Motor neuron (in vitro differentiated cells): Measurements from ENCODE around the gene PAX4. TPM values are rescaled to one million over a fixed set of nuclear protein-coding genes. Genes with fewer than 3 reads are reported as not detected.

Experiments used
- ATAC-seq, 8 experiments: fragments of 200-7000 bp; cut with Tn5 transposase; replicated peaks in 6 of 8; 2 replicates each; pipeline ENCODE4 v1.8.0; 2021; ENCODE audit warnings: mild to moderate bottlenecking in 8 of 8, moderate library complexity in 8 of 8
- H3K27ac ChIP-seq, 2 donors: fragments of 250-450 bp; sonication (Bioruptor Pico); 2 replicates each; pipeline ENCODE4 v1.9.0; 2021; ENCODE audit warnings: antibody characterized with exemption in 2 of 2, mild to moderate bottlenecking in 2 of 2, moderate library complexity in 1 of 2
- H3K4me1 ChIP-seq, 2 donors: fragments of 250-450 bp; sonication (Bioruptor Pico); replicated peaks in 1 of 2; 2 replicates each; pipeline ENCODE4 v1.6.1; 2021; ENCODE audit warnings: antibody characterized with exemption in 2 of 2, mild to moderate bottlenecking in 2 of 2, moderate library complexity in 1 of 2
- H3K4me3 ChIP-seq, 5 donors: fragments of 250-450 bp; sonication (Bioruptor Pico); 2 replicates each; pipeline ENCODE4 v1.9.0; 2021; ENCODE audit warnings: antibody characterized with exemption in 5 of 5, mild to moderate bottlenecking in 5 of 5, moderate library complexity in 4 of 5
- WGBS, 10 experiments: fragments of 450-650 bp; shearing (Covaris generic); methylation state at CpG; one replicate each; pipeline ENCODE4 v1.0.0; 2022; 5-methylcytosine and 5-hydroxymethylcytosine counted together
- in situ Hi-C, 9 experiments: fragments of 400-800 bp; cut with MboI; loops; one replicate each; pipeline ENCODE4 v1.15.0; 2021; ENCODE audit warnings: low sequenced_read_pairs in 9 of 9, low pct_unique_long_range_greater_than_20kb in 2 of 9; ENCODE audit not compliant: unreplicated experiment in 9 of 9
- total RNA-seq, 8 experiments: library from RNA; unstranded; fragments of 300-600 nt; gene quantifications; 2 replicates each; pipeline versions ENCODE4 v1.2.3 to v1.2.4, GENCODE V29; 2022

PAX4 gene
- total RNA-seq, 8 experiments from 2014 or later, result 0.21 to 0.33 TPM; not detected in 6

- no peak overlapping the region for H3K27ac ChIP-seq
- in situ Hi-C loops, result no loop called here
- WGBS, 10 experiments, result 60 to 100% (median 94%) methylated on average over 1 to 3 of the region's 3 CpGs; no CpG with 5 or more reads in 4 of the 10 experiments
- no peak overlapping the region for H3K4me3 ChIP-seq
- peaks cover 8 to 11% of the 10 kb centered on the region in 2 donors for H3K4me1 ChIP-seq
- ATAC-seq, result no peak
Measured at GRCh38 chr7:127589896-127590295, 28.0 kb downstream of the PAX4 start.

- WGBS, 10 experiments, result 2 to 40% (median 9%) methylated on average over 1 to 12 of the region's 43 CpGs; no CpG with 5 or more reads in 5 of the 10 experiments
- Histone ChIP-seq H3K27ac (peak overlapping the region; percentile 70 to 76), H3K4me3 (peak overlapping the region; percentile 75 to 91 (median 83)), H3K4me1 (peaks cover 8 to 19% of the 10 kb centered on the region in 2 donors)
- peak; percentile 19 to 56 (median 46) for ATAC-seq
- in situ Hi-C loops, result no loop called here
Measured at GRCh38 chr7:127588697-127589482, 29.1 kb downstream of the PAX4 start.

DNA sequence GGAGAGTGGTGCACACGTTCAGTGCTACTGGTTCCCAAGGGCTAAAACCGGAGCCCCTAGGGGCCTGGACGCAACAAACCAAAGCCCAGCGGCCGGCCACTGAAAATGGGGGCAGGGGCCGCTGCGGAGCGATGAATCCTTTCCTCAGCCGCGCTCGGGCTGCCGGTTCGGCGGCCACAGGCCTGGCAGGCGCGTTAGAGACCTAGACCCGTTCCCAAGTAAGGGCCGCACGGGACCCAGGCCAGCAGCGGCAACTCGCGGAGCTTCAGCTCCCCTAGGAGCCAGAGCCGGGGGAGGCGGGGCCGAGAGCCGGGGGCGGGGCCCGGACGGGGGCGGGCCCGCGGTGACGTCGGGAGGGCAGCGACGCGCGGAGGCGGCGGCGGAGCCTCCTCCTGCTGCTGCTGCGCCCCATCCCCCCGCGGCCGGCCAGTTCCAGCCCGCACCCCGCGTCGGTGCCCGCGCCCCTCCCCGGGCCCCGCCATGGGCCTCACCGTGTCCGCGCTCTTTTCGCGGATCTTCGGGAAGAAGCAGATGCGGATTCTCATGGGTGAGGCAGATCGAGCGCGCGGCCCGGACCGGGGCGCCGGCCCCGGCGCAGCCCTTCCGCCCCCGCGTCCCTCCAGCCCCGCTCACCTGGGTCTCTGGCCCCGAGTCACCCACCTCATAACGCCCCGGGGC lies 29.8 kb downstream of the PAX4 start, which contains the start of gene ARF5:
Gene ARF5, plus strand, starts transcription at position 393 of the 678 bp plus-strand sequence. Its CDS starts 88 bp downstream, at position 481.
- in situ Hi-C loops, result no loop called here
- 0% methylated on average over 1 of the region's 77 CpGs; no CpG with 5 or more reads in 8 of the 10 experiments for WGBS, 10 experiments
- peak within 1 kb of the TSS; percentile 70 to 76 for H3K27ac ChIP-seq
- ATAC-seq, result peak; percentile 70 to 82 (median 78)
- H3K4me3 ChIP-seq, result peak within 1 kb of the TSS; percentile 75 to 91 (median 83)
- peaks cover 14 to 25% of the 10 kb centered on the region in 2 donors for H3K4me1 ChIP-seq

- Histone ChIP-seq H3K4me3 (peak overlapping the region; percentile 75 to 91 (median 83)), H3K27ac (peak overlapping the region; percentile 51 to 54), H3K4me1 (peaks cover 18 to 25% of the 10 kb centered on the region in 2 donors)
- WGBS, 10 experiments, result 10 to 93% (median 55%) methylated on average over 2 to 7 of the region's 20 CpGs; no CpG with 5 or more reads in 6 of the 10 experiments
- in situ Hi-C loops, result no loop called here
- ATAC-seq, result no peak
Measured at GRCh38 chr7:127587663-127588018, 30.3 kb downstream of the PAX4 start.

DNA sequence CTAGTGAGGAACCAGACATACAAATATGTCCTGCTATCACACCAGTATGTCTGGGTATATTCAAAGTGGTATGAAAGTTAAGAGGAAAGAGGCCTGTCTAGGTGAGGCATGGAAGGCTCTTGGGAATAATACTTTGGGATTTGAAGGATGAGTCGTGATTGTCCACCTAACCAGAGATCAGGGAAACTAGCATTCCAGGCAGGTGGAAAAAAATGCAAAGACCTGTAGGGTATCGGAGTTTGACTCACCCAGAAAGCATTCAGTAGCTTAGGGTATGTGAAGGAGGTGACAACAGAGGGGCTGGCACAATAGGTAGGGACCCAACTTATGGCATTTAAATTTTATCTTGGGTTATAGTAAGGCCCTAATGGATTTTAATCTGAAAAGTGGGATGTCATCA lies 31.6 kb downstream of the PAX4 start:
- H3K4me3 ChIP-seq, result no peak overlapping the region
- WGBS, 10 experiments, result 71 to 100% (median 100%) methylated on average over 1 to 2 of the region's 2 CpGs; no CpG with 5 or more reads in 2 of the 10 experiments
- in situ Hi-C loops, result no loop called here
- H3K27ac ChIP-seq, result no peak overlapping the region
- ATAC-seq, result no peak
- peaks cover 31 to 32% of the 10 kb centered on the region in 2 donors for H3K4me1 ChIP-seq

- Histone ChIP-seq H3K4me1 (peaks cover 41 to 42% of the 10 kb centered on the region in 2 donors), H3K27ac (peak within 1 kb of the TSS; percentile 82 to 95), H3K4me3 (peak within 1 kb of the TSS; percentile 69 to 97 (median 92))
- in situ Hi-C loops, result no loop called here
- 0 to 37% (median 15%) methylated on average over 1 to 20 of the region's 78 CpGs; no CpG with 5 or more reads in 4 of the 10 experiments for WGBS, 10 experiments
- ATAC-seq, result peak; percentile 60 to 77 (median 72)
Measured at GRCh38 chr7:127585044-127585953, 32.6 kb downstream of the PAX4 start, which contains the start of gene GCC1. GCC1 (minus strand) TSS chr7:127585596; CDS start chr7:127585182, 414 bp downstream.

DNA sequence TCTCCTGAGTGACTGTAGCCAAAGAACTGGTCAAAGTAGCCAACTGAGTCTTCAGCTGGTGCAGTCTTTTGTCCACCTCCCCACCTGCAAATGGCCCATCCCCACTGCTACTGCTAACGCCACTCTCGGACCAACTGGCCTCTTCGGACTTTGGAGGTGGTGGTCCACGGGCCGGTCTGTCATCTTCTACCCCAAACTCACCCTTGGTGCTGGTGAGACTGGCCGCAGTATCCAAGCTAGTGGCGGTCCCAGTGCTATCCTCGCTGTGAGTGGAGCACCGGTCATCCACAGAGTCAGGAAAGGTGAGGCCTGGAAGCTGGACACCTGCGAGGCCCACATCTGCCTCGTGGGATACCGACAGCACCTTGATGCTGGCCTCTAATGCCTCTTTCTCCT lies 33.3 kb downstream of the PAX4 start:
- in situ Hi-C loops, result no loop called here
- 0 to 80% (median 40%) methylated on average over 1 to 9 of the region's 12 CpGs; no CpG with 5 or more reads in 4 of the 10 experiments for WGBS, 10 experiments
- ATAC-seq, result no peak
- Histone ChIP-seq H3K4me3 (peak overlapping the region; percentile 69 to 97 (median 92)), H3K4me1 (peaks cover 42% of the 10 kb centered on the region in 2 donors), H3K27ac (peak overlapping the region; percentile 82 to 95)

DNA sequence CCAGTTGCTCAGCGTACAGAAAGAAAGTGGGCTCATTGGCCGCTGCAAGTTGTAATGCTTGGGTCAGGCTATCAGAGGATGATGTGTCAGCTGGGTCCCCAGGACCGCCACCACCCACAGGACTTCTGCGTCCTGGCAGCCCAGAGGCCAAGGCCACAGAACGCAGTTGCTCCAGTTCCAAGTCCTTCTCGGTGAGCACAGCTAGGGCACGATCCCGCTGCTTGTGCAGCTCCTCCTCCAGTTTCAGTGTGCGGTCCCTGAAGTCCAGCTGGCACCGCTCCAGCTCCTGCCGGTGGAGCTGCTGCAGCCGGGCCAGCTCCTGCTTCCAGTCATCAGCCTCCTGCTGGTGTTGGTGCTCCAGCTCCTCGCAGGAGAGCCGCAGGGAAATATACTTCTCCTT lies 35.6 kb downstream of the PAX4 start:
- in situ Hi-C loops, result no loop called here
- no peak for ATAC-seq

GRCh38 chr7:127581716-127582115 lies 36.2 kb downstream of the PAX4 start:
- in situ Hi-C loops, result no loop called here
- 100% methylated on average over 1 of the region's 1 CpG; no CpG with 5 or more reads in 8 of the 10 experiments for whole genome bisulfite sequencing, 10 experiments

More for the DNA sequence above, 35.6 kb downstream of the PAX4 start:
- Histone ChIP-seq H3K27ac (no peak overlapping the region), H3K4me3 (no peak overlapping the region), H3K4me1 (peaks cover 36 to 38% of the 10 kb centered on the region in 2 donors)
- 73 to 100% (median 90%) methylated on average over 2 to 12 of the region's 14 CpGs; no CpG with 5 or more reads in 3 of the 10 experiments for WGBS, 10 experiments

DNA sequence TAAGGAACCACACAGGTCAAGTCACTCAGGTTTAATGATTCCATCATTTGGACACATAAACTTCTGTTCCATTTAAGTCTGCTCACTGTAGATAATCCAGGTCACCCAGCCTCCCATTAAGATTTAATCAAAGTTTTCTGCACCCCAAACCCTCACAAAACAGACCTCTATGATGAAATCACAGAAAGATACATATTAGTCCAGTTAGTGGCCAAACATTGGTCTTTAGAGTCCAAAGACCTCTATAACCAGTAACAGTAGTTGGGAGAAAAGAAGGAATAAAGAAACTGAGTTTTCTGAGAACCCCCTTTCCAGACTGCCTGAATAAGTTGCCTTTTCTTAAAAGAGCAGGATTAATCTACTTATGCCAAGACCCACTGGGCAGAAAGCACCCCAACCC lies 37.3 kb downstream of the PAX4 start:
- Histone ChIP-seq H3K4me1 (peaks cover 31 to 35% of the 10 kb centered on the region in 2 donors), H3K27ac (no peak overlapping the region), H3K4me3 (no peak overlapping the region)
- in situ Hi-C loops, result no loop called here
- no peak for ATAC-seq

More at GRCh38 chr7:127581716-127582115, 36.2 kb downstream of the PAX4 start:
- no peak for ATAC-seq
- peak overlapping the region in 1 of 5 donors; percentile 9 for H3K4me3 ChIP-seq
- H3K27ac ChIP-seq, result no peak overlapping the region
- peaks cover 36 to 38% of the 10 kb centered on the region in 2 donors for H3K4me1 ChIP-seq

- Histone ChIP-seq H3K4me1 (peaks cover 22 to 34% of the 10 kb centered on the region in 2 donors), H3K27ac (no peak overlapping the region), H3K4me3 (no peak overlapping the region)
- in situ Hi-C loops, result no loop called here
- peak in 1 of 8 experiments; percentile 22 for ATAC-seq
- 40 to 100% (median 82%) methylated on average over 1 to 4 of the region's 4 CpGs; no CpG with 5 or more reads in 4 of the 10 experiments for WGBS, 10 experiments
Measured at GRCh38 chr7:127578711-127579275, 39.1 kb downstream of the PAX4 start.
